ENCODE data around the gene INPP5D.
"Not testable (repeated sequence)": the region's sequence is repeated elsewhere in the genome, so short reads cannot be mapped to it uniquely, and the experiment has no call there.

Gene INPP5D

DNA sequence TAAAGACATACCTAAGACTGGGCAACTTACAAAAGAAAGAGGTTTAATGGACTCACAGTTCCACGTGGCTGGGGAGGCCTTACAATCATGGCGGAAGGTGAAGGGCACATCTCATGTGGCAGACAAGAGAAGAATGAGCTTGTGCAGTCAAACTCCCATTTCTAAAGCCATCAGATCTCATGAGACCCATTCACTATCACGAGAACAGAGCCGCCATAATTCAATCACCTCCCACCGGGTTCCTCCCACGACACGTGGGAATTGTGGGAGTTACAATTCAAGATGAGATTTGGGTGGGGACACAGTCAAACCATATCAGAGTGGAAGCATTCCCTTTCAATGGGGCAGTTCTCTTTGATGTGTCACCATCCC lies 39.7 kb downstream of the INPP5D start:
- not testable (repeated sequence) for DNase-seq

DNA sequence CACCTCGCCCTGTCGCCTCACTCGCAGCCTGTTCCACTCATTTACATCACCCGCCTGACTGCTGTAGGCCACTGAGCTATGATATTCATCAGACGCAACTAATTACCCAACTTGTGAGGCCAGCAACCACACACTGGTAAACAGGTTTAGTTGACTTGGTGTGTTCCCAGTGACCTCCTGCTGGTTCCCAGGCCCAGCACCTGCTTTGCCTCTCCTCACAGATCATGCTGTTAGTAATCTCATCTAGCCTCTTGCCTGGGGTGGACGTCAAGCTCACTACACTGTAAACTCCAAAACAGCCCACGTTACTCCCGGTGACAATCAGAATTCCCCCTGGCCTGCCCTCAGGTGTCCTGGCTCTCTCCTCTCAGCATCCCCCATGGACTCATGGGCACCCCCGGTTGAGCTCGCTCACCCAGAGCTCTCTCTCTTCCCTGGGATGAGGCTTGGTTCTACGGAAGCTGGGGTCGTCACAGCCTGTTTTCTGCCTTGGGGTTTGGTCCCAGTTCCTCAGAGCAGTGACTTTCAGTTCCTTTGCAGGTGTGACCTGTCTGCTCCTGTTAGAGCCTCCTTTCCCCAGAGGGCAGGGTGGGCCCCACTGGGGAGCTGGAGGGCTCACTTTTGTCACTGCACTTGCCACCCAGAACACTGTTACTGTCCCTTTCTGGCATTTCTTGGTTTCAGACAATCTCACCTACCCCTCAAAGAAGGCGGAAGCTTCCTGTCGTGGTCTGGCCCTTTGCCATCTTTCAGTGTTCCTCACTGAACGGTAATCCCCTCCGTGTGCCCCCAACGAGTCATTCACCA lies 40.3 kb downstream of the INPP5D start:
- DNase-seq, result peak; percentile 66

DNA sequence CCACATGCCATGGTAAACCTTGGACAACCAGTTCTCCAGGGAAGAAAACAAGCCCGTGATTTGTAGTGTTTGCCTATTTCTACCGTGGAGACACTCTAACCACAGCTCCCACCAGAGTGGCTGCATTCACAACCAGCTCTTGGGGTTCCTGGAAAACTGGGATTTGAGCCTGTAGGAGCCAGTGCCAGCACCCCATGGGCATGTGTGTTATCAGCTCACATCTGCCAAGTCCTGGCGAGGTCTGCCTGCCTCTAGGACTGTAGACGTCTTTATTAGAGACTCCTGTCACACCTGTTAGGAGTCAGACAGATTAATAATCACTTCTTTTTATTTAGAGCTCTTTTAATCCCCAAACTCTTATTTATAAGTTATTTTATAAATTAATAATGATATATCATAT lies 41.0 kb downstream of the INPP5D start:
- DNase-seq, result no peak

DNA sequence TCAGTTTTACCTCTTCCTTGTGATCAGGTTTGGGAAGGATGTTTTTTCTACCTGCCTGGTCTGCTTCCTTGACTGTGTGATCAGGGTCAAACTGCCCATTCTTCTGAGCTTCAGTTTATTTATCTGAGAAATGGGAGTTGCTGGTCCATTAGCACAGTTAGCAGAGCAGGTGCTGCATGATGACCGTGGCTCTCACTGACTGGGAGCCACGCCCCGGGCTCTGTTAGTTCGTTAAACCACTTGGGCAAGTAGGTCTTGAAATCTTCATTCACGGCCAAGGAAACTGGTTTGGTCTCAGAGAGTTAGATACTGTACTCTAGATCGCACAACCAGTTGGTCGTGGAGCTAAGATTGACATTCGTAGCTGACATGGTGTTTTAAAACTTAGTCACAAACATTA lies 41.7 kb downstream of the INPP5D start:
- no peak for DNase-seq

DNA sequence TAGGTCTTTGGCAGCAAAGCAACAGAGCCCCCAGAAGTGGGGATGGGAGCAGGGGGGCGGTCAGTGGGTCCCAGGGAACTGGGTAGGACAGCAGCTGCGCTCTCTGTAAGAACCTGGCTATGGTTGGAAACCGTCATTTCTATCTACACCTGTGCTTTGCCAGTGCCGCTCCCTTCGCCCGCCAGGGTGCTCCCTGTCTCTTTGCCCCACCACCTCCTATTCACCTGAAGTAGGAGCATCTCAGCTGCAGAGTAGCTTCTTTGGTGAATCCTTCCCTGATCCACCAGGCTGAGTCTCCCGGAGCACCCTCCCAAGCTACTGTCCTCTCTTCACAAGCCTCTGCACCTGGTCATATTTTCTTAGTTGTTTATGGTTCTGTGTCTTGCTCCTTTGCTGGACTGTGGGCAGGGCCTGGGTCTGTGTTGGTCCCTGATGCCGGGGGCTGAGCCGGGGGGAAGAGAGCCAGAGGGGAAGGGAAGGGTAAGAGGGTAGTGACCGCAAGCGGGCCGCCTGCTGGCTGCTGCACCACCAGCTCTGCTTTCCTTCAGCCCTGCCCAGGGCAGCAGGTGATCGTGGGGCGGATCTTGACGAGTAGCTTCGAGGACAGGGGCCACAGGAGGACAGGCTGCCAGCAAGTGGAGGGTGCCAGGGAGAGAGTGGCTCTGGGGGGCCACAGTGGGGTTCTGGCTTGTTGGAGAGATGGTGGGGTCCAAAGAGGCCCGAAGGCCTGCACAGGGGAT lies 45.2 kb downstream of the INPP5D start:
- DNase-seq, result no peak

DNA sequence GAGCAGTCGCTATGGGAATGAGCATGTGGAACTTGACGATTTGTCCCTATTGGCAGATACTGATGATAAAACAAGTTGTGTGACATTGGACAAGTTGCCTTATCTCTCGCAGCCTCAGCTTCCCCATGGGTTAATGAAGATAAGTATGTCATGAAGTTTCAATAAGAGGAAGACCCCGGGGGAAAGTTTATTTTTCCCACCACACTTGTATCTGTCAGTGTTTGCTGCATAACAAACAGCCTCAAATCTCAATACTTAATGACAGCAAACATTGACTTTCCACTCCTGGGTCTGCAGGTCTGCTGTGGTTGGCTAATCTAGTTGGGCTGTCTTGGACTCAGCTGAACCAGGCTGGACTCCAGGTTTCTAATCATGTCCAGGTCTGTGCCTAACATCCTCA lies 45.8 kb downstream of the INPP5D start:
- DNase-seq, result no peak

DNA sequence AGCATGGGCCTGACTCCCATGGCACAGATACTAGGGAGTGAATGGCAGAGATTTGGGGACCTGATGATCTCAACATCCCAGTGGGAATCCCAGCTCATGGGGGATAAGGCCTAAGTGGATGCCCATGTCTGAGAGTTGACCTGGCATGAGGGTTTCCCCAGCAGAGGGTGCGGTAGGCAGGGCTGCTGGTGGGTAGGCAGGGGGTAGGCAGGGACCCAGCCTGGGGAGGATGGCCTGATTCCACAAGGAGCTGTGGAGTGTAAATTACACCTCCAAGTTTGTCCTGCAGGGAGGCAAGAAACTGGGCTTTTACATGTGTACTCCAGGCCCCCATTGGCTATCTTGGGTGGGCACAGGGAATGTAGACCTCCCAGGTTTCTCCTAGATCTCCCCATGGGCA lies 46.9 kb downstream of the INPP5D start:
- no peak for DNase-seq

DNA sequence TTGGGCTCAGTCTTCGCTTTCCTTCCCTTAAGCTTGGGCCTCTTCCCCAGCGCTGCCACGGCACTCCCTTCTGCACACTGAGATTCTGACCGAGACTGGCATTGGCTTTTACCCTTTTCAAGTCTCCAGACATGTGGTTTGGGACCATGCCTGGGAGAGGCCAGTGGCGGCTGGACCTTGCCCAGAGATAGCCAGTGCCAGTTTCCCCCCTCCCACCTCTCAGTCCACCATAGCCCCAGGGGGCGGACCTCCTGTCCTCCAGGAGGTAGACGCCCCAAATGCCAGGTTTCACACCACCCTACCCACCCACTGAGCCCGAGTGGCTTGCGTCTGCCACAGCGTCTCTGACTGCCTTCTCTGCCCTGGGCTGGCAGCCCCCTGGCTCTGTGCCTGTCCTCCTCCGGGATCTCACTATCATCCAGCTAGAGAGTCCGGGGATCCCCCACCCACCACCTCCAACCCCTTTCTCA lies 47.7 kb downstream of the INPP5D start:
- DNase-seq, result no peak

DNA sequence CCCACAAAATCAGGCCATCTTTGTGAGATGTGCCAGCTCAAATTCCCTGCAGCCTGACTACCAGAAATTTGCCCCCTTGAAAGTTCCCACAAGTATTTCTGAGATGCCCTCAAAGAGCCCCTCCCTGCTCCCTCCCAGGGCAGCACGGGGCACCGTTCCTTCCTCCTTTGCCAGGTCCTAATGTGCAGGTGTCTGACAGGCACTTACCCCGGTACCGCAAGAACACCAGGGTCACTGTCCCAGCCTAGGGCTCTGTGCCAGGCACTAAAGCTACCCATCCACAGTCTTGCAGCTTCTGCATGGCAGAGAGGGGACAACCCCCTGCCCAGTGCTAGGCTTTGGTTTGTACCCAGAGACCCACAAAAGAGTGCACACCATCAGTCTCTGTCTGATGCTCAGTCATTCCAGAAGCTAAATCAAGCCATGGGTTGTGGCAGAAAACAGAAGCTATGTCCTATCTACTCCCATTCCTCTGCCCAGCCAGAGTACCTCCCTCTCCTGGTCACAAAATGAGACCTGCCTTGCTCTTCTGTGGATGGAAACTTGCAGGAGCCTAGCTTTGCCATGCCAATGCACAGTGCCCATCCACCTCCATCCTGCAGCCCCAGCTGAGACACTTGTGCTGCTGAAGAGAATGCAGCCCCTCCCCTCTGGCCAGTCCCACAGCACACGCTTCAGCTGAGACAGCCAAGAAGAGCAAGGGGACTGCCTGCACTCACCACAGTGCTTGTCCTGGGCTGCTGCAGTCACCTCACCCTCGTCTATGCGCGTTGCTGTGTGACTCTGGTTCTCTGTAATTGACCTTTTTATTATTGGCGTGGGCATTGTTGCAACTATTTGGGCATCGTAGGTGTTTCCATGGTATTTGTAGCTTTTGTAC lies 48.7 kb downstream of the INPP5D start:
- no peak for DNase-seq

DNA sequence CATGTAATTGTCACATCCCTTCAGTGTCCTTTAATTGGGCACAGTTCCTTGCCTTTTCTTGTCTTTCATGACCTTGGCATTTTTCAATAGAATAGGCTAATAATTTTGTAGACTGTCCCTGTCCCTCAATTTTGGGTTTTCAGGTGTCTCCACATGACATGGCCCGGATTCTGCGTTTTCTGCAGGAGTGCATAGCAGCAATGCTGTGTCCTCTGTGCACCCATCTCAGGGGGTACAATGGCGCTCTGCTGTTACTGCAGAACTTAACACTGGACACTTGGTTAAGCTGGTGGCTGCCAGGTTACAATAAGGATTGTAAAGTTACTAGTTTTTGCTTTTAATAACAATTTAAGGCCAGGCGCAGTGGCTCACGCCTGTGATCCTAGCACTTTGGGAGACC lies 51.3 kb downstream of the INPP5D start:
- no peak for DNase-seq

DNA sequence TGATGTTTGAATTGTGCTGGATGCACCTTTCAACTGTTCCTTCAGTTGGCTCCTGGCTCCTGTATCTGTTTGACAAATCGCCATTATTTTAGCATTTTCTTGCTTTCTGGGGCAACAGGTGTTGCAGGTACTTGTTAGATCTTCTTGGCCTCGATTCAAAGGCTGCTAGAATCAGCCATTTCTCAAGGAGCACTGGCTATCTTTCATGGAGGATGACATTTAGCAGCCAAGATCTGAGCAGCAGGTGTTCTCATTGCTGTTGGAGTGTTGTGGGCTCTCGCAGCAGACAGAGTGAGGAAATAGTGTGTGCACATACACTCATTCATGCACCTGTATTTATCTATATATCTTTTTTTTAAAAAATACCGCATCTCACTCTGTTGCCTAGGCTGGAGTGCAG lies 52.2 kb downstream of the INPP5D start:
- DNase-seq, result no peak

DNA sequence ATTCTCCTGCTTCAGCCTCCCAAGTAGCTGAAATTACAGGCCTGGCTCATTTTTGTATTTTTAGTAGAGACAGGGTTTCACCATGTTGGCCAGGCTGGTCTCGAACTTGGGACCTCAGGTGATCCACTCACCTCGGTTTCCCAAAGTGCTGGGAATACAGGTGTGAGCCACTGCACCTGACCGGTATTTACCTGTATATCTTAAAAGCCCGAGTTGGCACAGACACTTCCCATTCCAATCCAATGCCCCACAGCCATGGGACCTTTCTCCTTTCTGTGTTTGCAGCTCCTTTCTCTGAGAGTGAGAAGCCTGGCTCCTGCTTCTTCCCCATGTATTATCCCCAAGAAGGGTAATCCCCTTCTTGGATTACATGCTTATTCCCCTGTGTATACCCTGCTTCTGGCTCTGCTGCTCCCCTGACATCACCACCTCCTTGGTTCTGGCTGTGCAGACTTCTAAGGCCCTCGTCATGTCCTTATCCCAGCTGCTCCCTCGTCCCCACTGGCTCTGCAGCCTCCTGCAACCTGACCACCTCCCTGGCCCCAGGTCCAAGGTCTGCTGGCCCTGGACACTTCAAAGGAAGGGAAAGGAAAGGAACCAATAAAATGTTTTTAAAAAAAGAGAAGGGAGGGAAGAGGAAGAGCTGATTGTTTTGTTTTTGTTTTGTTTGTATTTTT lies 52.8 kb downstream of the INPP5D start:
- no peak for DNase-seq

DNA sequence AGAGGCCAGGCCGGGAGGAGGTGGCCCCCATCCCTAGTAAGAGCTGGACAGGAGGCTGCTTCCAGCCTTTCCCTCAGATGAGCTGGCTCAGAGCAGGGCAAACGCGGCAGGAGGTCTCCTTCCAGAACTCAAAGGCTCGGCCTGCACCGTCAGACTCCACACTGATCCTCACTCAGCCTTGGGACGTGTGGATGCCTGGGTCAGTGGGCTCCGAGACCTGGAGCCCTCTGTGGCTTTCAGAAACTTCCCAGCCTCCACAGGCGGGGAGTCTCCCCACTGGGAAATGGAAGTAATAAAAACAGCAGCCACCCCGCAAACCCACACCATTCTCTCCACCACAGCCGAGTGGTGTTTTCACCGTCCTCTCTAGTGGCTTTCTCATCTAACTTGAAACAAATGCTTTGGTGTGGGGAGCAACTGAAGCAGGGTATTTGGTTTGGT lies 54.3 kb downstream of the INPP5D start:
- no peak for DNase-seq

DNA sequence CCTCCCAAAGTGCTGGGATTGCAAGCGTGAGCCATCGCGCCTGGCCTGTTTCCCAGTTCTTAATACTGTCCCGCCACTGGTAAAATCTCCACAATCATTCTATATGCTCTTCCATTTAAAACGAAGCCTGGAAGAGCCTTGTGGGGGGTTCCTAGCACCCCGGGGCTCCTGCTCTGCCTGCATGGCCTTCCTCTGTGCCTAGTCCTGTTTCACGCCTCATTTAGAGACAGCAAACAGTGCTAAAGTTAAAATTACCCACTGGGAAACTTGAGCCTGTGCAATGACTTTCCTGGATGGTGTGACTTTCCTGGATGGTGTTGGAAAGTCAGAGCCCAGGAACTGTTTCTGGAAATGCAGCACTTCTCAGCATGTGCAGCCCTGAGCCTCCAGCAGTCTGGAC lies 55.0 kb downstream of the INPP5D start:
- no peak for DNase-seq

DNA sequence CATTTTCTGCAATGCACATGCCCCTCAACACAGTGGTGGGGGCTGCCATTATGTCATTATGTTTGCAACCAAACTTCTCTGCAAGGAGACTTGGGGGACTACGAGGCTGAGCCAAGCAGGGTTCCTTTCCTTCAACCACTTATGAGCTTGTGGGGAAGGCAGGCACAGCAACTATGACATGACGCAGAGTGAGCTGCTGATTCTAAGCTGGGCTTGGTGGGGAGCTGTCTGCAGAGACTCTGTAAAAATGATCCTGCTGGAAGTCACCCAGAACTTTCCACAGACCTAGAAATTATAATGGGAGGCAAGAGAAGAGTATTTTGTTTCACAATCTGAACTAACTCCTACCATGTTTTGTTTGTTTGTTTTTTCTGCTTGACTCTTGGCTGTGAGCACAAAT lies 55.6 kb downstream of the INPP5D start:
- no peak for DNase-seq

DNA sequence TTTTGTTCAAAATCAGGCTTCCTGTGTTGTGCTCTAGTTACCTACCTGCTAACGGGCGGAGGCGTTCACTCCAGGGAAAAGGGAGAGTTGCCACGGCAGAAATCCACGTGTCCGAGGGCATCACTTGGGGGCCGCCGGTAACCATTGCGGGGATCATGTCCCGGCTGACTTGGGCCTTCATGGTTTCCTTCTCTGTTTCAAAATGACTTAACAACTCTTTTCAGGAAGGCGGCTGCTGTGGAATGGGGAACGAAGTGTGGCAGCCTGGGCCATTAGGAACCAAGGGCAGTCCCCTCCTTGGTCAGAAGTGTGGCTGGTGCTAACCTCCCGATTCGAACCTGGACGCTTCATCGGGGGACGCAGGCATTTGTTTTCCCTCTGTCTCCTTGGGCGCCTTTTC lies 56.8 kb downstream of the INPP5D start:
- no peak for DNase-seq

DNA sequence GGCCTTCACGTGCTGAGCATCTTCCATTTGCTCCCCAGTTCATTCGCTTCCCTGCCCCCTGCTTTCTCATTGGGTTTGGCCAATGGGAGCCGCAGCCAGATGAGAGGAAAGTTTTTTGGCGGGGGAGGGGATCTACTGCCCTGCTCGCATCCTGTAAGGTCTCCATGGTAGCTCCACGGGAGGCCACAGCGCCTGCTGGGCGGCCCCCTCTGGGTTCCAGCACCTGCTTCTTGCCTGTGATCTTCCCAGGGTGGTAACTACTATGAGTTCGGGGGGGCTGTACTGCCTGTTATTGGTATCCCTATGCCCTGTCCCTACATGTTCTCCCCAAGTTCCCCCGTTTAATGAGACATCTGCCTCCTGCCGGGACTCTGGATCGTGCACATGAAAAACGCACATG lies 57.2 kb downstream of the INPP5D start:
- no peak for DNase-seq

DNA sequence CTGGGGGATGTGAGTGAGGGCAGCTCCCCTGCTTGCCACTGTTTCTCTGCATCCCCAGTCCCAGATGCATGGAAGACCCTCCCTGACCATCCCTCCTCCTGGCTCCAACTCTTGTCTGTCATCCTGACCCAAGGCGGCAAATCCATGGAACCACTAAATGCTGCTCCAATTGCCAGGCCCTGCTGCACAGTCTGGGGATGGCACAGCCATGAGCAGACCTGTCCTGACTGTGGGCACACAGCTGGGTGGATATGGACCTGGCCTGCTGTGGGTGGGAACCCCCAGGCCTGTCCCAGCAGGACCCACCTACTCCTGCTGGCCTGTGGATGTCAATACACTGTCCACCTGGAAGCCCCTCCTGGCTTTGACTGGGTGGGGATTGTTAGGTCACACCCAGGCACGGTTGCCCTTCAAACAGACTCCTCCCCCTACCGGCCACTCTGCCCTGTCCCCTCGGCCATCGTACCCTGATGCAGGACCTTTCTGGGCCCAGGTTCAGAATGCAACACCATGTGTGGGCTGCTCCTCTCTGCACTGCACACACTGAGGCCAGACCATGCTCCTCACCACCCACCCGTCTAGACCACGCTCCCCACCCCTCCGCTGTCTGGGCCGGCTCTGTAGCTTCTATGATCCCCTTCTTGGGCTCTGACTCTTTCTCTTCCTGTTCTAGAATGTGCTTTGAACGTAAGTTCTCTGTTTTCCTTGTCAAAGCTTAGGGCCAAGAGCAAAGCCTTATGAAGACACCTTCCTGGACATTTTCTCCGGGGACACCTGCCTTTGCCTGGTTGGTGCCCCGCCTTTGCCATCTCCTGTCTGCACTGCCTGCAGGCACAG lies 57.9 kb downstream of the INPP5D start:
- DNase-seq, result no peak

DNA sequence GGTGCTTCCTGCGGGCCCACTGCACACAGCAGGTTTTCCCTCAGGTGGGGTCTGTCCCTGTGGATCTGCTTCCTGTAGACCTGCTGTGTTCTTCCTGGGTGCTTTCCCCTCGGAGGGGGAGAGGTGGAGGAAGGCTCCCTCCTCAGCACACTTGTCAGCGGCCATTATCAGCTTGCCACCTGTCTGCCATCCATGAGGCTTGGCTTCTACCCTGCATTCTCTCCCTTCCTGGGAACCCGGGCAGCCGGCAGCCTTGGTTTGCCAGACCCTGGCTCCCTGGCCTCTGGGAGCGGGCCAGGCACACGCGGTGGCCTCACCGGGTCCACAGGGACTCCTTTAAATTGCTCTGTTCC lies 58.5 kb downstream of the INPP5D start:
- no peak for DNase-seq

DNA sequence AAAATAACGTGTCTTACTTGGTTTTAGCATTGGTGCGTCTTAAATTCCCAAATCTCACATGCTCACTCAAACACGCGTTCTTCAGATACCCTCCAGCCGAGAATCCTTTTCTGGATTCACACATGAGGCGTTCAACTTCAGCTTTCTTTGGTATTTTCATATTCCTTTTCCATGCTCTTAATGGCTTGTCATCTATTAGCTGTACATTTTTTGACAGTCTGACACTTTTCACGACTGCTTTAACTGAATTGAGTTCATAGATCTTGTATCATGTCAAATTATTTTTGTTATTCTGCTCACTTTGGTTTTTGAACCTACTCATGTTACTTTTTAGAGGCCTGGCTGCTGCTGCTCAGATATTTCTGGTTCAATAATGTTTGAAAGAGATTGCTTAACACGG lies 59.0 kb downstream of the INPP5D start:
- no peak for DNase-seq

DNA sequence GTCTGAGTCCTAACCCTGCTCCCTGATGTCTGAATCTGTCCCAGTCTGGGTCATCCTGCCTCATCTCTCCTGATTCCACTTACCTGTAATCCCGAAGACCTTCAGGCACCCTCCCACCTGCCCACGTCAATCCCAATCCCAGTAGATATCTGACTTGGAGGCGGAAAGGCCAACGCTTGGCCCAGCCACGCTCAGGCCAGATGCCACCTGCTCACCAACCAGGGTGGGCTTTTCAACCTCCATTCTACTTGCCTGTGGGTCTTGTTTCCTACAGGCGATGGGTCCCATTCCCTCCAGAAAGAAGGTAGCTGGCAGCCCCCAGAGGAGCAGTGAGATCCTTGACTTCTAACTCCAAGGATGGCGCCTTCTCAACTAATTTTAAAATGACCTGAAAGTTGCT lies 59.7 kb downstream of the INPP5D start:
- no peak for DNase-seq

DNA sequence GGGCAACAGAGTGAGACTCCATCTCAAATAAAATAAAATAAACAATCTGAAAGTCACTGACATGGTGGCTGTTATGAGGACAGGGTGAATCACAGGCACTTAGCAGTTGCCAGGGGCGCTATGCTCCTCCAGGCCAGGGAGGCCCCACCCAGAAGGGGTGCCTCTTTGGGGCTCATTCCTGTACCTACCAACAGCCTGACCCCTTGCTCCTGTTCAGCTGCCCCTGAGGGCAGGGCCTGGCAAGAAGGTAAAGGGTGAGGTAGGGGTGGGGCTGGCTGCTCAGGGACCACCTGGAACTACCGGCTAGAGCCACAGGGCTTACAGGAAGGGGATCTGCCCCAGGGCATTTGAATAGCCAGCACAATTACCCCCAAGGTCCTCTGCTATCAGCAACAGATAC lies 60.3 kb downstream of the INPP5D start:
- DNase-seq, result no peak
